Measurements from ENCODE around the gene ALPI.

ALPI gene

DNA sequence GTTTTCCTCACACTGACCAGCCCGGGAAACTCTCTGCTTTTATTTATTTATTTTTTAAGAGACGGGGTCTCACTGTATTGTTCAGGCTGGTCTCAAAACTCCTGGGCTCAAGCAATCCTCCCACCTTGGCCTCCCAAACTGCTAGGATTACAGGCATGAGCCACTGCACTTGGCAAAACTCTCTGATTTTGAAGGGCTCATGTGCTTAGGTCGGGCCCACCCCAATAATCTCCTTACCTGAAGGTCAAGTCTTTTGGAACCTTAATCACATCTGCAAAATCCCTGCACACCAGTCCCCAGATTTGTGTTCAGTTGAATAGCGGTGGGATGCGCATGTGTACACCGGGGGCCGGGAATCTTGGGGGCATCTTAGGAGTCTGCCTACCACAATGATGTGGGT, 39.3 kb downstream of the ALPI start:
- Histone ChIP-seq H3K27ac (ENCODE audit: low read length) (no peak overlapping the region), H3K27me3 (ENCODE audit: control insufficient read depth in 1 of 2, insufficient read depth in 2 of 2, low read length in 2 of 2) (peaks cover 0 to 12% of the 10 kb centered on the region in 2 donors), H3K4me3 (ENCODE audit: low read length in 2 of 2) (no peak overlapping the region), H3K9ac (ENCODE audit: low read length in 2 of 2) (no peak overlapping the region), H3K9me3 (ENCODE audit: control insufficient read depth in 2 of 2, low read length in 2 of 2) (no peaks in the 10 kb centered on the region), H3K4me1 (ENCODE audit: control insufficient read depth, insufficient read depth, low read length) (no peaks in the 10 kb centered on the region), H3K36me3 (ENCODE audit: control insufficient read depth in 2 of 2, insufficient read depth in 2 of 2, low read length in 2 of 2) (no peaks in the 10 kb centered on the region)

DNA sequence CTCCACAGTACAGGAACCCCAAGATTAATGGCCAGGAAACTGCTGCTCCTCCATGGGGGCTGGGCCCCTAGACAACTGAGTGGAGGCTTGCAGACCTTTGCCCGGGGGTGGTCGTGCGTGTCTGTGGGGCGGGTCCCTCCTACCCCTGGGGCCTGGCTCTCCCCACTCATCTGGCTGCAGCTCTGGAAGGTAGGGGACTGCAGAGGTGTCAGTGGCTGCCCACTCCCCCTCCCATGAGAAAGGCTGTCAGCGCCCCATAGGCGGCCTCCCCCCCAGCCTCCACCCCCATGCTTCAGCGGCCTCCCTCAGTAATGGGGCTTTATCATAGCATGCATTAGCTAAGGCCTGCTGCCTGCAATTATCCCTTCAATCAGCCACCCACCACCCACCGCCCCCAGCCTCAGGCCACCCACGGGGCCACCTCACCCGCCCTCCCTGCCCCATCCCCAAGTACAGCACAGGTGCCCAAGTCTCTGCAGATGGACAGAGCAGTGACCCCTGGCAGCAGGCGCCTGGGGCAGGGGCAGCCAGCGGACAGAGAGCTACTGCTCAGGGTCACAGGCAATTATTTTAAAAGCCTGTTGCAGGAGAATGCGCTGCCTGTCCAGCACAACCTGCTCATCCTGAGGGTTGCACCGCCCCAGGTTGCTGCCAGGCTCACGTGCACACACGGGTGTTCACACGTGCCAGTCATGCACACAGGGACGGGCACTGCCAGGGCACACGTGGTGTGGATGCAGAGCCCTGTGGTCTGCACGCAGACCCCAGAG, 40.7 kb downstream of the ALPI start:
- no peak overlapping the region for H3K9ac ChIP-seq (ENCODE audit: low read length in 2 of 2)
- no peak overlapping the region for H3K4me3 ChIP-seq (ENCODE audit: low read length in 2 of 2)
- H3K9me3 ChIP-seq (ENCODE audit: control insufficient read depth in 2 of 2, low read length in 2 of 2), result no peaks in the 10 kb centered on the region
- H3K27me3 ChIP-seq (ENCODE audit: control insufficient read depth in 1 of 2, insufficient read depth in 2 of 2, low read length in 2 of 2), result peaks cover 0 to 6% of the 10 kb centered on the region in 2 donors
- H3K27ac ChIP-seq (ENCODE audit: low read length), result no peak overlapping the region
- H3K4me1 ChIP-seq (ENCODE audit: control insufficient read depth, insufficient read depth, low read length), result no peaks in the 10 kb centered on the region
- no peaks in the 10 kb centered on the region for H3K36me3 ChIP-seq (ENCODE audit: control insufficient read depth in 2 of 2, insufficient read depth in 2 of 2, low read length in 2 of 2)

DNA sequence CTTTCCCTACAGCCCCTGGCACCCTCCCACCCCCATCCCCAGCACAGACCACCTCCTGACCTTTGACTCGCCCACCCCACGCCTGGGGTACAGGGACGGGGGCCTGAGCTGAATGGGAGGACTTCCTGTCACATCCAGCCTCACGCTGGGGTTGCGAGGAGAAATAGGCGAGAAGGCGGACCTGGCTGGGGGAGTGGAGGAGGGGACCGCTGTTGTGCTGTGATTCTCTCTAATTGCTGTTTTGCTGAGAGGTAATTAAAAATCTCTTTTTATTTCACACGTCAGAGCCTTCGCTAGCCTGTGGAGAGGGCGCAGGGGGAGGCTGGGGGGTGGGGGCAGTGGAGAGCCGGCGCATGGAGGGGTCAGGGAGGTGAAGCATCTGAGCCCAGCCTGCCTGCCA, 41.4 kb downstream of the ALPI start:
- Histone ChIP-seq H3K4me3 (ENCODE audit: low read length in 2 of 2) (no peak overlapping the region), H3K36me3 (ENCODE audit: control insufficient read depth in 2 of 2, insufficient read depth in 2 of 2, low read length in 2 of 2) (no peaks in the 10 kb centered on the region), H3K9ac (ENCODE audit: low read length in 2 of 2) (no peak overlapping the region), H3K4me1 (ENCODE audit: control insufficient read depth, insufficient read depth, low read length) (peaks cover under 1% of the 10 kb centered on the region), H3K9me3 (ENCODE audit: control insufficient read depth in 2 of 2, low read length in 2 of 2) (no peaks in the 10 kb centered on the region), H3K27ac (ENCODE audit: low read length) (no peak overlapping the region), H3K27me3 (ENCODE audit: control insufficient read depth in 1 of 2, insufficient read depth in 2 of 2, low read length in 2 of 2) (peaks cover 0 to 6% of the 10 kb centered on the region in 2 donors)

DNA sequence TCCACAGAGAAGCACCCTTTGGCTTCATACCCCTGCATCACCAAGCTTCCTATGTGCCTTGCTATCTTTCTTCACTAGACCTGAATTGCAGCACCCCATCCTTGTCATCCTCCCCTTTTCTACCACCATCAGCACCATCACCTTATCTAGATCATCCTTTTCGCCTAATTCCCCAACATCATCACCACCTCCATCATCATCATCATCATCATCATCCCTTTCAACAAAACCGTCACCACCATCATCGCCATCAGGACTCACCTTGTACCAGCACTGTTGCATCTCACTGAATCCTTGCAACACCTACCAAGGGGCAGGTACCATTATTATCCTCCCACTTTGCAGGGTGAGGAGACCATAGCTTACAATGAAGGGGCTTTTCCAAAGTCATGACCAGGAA, 42.5 kb downstream of the ALPI start:
- no peak overlapping the region for H3K27ac ChIP-seq (ENCODE audit: low read length)
- peaks cover 8% of the 10 kb centered on the region for H3K4me1 ChIP-seq (ENCODE audit: control insufficient read depth, insufficient read depth, low read length)
- no peak overlapping the region for H3K9ac ChIP-seq (ENCODE audit: low read length in 2 of 2)
- peaks cover 0 to 11% of the 10 kb centered on the region in 2 donors for H3K27me3 ChIP-seq (ENCODE audit: control insufficient read depth in 1 of 2, insufficient read depth in 2 of 2, low read length in 2 of 2)
- no peak overlapping the region for H3K4me3 ChIP-seq (ENCODE audit: low read length in 2 of 2)
- no peaks in the 10 kb centered on the region for H3K9me3 ChIP-seq (ENCODE audit: control insufficient read depth in 2 of 2, low read length in 2 of 2)
- no peaks in the 10 kb centered on the region for H3K36me3 ChIP-seq (ENCODE audit: control insufficient read depth in 2 of 2, insufficient read depth in 2 of 2, low read length in 2 of 2)

DNA sequence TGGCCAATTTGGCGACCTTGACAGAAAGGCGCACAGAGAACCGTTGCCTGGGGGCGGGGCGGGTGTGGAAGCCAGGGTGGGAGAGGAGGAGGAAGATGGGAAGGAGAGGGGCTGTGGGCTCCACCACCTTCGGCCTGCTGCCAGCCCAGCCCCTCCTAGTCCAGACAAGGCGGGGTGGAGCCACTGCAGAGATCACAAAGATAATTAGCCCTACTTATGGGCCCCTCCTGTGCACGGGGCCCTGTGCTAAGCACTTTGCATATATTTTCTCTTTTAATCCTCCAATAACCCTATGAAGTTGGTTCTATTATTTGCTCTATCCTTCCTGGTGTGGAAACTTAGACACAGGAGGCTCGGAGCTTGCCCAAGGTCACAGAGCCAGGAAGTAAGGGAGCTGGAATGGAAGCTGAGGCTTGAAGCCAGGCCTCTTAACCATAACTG, 45.4 kb downstream of the ALPI start:
- Histone ChIP-seq H3K4me1 (ENCODE audit: control insufficient read depth, insufficient read depth, low read length) (peaks cover 12% of the 10 kb centered on the region), H3K27ac (ENCODE audit: low read length) (no peak overlapping the region), H3K4me3 (ENCODE audit: low read length in 2 of 2) (no peak overlapping the region), H3K27me3 (ENCODE audit: control insufficient read depth in 1 of 2, insufficient read depth in 2 of 2, low read length in 2 of 2) (peaks cover 0 to 19% of the 10 kb centered on the region in 2 donors), H3K36me3 (ENCODE audit: control insufficient read depth in 2 of 2, insufficient read depth in 2 of 2, low read length in 2 of 2) (no peaks in the 10 kb centered on the region), H3K9me3 (ENCODE audit: control insufficient read depth in 2 of 2, low read length in 2 of 2) (no peaks in the 10 kb centered on the region), H3K9ac (ENCODE audit: low read length in 2 of 2) (no peak overlapping the region)

DNA sequence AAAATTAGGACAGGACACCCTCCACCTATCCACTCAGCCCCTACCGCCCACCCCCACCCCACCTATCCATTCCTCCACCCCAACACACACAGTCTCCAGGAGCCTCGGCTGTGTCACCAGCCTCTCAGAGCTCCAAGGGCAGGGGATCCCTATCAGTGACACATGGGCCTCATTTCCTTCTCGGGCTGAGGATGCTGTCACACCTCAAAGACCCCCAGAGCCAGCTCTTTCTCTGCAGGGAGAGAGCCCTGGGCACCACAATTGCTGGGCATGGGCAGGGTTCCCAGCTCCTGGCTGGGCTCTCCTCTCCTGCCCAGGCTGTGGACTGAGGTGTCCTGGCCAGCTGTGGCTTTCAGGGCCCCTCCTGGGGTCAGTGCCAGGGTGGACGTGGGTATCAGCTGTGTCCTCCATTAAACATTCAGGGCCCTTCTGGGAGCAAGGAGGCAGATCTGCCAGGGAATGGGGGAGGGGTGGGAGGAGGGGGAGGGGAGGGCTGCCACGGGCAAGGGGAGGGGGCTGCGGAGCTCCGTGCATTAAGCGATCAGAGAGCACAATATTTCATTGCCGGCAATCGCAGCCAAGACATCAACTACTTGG, 45.9 kb downstream of the ALPI start:
- Histone ChIP-seq H3K4me3 (ENCODE audit: low read length in 2 of 2) (no peak overlapping the region), H3K4me1 (ENCODE audit: control insufficient read depth, insufficient read depth, low read length) (peaks cover 12% of the 10 kb centered on the region), H3K27ac (ENCODE audit: low read length) (no peak overlapping the region), H3K27me3 (ENCODE audit: control insufficient read depth in 1 of 2, insufficient read depth in 2 of 2, low read length in 2 of 2) (peaks cover 0 to 19% of the 10 kb centered on the region in 2 donors), H3K9ac (ENCODE audit: low read length in 2 of 2) (no peak overlapping the region), H3K9me3 (ENCODE audit: control insufficient read depth in 2 of 2, low read length in 2 of 2) (no peaks in the 10 kb centered on the region), H3K36me3 (ENCODE audit: control insufficient read depth in 2 of 2, insufficient read depth in 2 of 2, low read length in 2 of 2) (no peaks in the 10 kb centered on the region)

DNA sequence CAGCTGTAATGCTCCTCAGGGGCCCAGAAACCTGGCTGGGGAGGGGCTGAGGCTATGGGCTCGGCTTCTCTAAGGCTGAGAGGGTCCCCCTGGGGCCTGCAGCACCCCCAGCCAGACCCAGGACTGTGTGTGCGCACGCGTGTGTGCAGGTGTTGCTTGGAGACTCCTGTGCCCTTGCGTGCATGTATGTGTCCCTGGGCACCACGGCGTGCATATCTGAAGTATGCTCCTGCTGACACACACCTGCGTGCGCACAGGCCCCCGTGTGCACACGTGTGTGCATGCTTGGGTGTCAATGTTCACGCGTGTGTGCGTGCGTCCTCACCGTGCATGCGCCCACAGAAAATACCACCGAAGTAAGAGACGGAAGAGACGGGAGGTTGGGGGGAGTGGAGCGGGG, 46.6 kb downstream of the ALPI start:
- H3K4me3 ChIP-seq (ENCODE audit: low read length in 2 of 2), result peak overlapping the region; percentile 59 to 73
- H3K36me3 ChIP-seq (ENCODE audit: control insufficient read depth in 2 of 2, insufficient read depth in 2 of 2, low read length in 2 of 2), result no peaks in the 10 kb centered on the region
- no peaks in the 10 kb centered on the region for H3K9me3 ChIP-seq (ENCODE audit: control insufficient read depth in 2 of 2, low read length in 2 of 2)
- H3K9ac ChIP-seq (ENCODE audit: low read length in 2 of 2), result peak overlapping the region in 1 of 2 donors; percentile 33
- H3K4me1 ChIP-seq (ENCODE audit: control insufficient read depth, insufficient read depth, low read length), result peaks cover 12% of the 10 kb centered on the region
- H3K27ac ChIP-seq (ENCODE audit: low read length), result no peak overlapping the region
- H3K27me3 ChIP-seq (ENCODE audit: control insufficient read depth in 1 of 2, insufficient read depth in 2 of 2, low read length in 2 of 2), result peaks cover 0 to 19% of the 10 kb centered on the region in 2 donors

DNA sequence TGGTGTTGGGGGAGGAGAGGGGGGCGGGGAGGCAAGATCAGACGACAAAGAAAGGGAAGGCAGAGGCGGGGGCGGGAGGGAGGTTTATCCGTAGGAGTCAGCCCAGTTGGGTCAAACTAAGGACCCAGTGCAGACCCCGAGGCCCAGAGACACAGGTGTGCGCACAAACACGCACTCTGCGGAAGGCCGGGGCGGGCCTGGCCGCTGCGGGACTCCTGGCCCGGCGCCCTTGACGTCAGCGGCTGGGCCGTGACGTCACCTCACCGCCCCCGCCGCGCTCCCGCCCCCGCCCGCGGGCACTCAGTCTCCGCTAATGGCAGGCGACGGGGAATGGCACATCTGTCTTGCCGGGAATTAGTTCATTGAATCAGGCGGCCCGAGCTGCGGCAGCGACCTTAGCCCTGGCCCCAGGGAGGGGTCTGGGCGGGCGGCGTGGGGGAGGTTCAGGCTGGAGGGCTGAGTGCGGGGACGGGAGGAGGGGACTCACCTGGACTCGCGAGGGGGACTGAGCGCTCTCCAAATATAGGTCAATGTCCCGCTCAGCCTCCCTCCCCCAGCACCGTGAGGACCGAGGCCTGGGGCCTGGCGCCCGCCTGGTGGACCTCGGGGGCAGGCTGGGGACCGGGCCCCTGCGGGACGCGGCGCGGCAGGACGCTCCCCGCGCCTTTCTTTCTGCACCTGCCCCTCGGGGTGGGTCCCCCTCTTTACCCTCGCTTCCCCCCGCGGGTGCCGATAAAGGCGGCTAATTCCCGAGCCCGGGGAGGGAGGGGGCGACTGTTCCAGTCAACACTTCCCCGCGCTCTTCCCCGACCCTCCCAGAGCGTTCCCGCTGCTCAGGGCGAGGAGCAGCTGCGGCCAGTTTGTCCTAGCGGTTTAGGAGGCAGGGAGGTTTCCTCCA, 47.2 kb downstream of the ALPI start:
- H3K27me3 ChIP-seq (ENCODE audit: control insufficient read depth in 1 of 2, insufficient read depth in 2 of 2, low read length in 2 of 2), result peaks cover 0 to 14% of the 10 kb centered on the region in 2 donors
- peaks cover 12% of the 10 kb centered on the region for H3K4me1 ChIP-seq (ENCODE audit: control insufficient read depth, insufficient read depth, low read length)
- H3K36me3 ChIP-seq (ENCODE audit: control insufficient read depth in 2 of 2, insufficient read depth in 2 of 2, low read length in 2 of 2), result no peaks in the 10 kb centered on the region
- peak overlapping the region; percentile 50 to 73 for H3K4me3 ChIP-seq (ENCODE audit: low read length in 2 of 2)
- no peaks in the 10 kb centered on the region for H3K9me3 ChIP-seq (ENCODE audit: control insufficient read depth in 2 of 2, low read length in 2 of 2)
- H3K9ac ChIP-seq (ENCODE audit: low read length in 2 of 2), result peak overlapping the region; percentile 46 to 71
- H3K27ac ChIP-seq (ENCODE audit: low read length), result no peak overlapping the region

DNA sequence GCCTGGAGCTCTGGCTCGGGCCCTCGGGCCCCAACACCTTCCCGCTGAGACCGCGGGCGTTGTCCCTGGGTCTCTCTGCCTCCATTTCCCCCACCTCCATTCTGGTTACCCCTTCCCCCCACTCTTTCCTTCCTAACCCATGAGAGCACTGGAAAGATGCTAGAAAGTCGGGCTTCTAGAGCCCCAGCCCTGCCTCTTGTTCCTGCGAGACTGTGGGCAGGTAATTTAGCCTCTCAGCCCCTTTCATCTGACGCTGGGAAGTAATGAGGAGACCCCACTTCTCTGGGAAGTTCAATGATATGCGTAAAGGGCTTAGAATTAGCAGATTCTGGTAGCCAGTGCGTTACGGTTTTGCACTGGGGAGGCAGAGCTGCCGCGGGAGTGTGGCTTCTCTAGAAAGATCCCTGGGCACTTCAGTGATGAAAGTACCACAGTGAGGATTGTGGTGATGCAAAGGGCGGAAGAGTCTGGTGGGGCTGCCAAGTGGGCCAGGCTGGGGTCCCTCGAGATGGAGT, 47.9 kb downstream of the ALPI start:
- H3K9me3 ChIP-seq (ENCODE audit: control insufficient read depth in 2 of 2, low read length in 2 of 2), result no peaks in the 10 kb centered on the region
- peaks cover 0 to 14% of the 10 kb centered on the region in 2 donors for H3K27me3 ChIP-seq (ENCODE audit: control insufficient read depth in 1 of 2, insufficient read depth in 2 of 2, low read length in 2 of 2)
- H3K4me3 ChIP-seq (ENCODE audit: low read length in 2 of 2), result peak overlapping the region; percentile 50 to 73
- H3K27ac ChIP-seq (ENCODE audit: low read length), result no peak overlapping the region
- peak overlapping the region; percentile 46 to 71 for H3K9ac ChIP-seq (ENCODE audit: low read length in 2 of 2)
- H3K36me3 ChIP-seq (ENCODE audit: control insufficient read depth in 2 of 2, insufficient read depth in 2 of 2, low read length in 2 of 2), result no peaks in the 10 kb centered on the region
- H3K4me1 ChIP-seq (ENCODE audit: control insufficient read depth, insufficient read depth, low read length), result peaks cover 12% of the 10 kb centered on the region

DNA sequence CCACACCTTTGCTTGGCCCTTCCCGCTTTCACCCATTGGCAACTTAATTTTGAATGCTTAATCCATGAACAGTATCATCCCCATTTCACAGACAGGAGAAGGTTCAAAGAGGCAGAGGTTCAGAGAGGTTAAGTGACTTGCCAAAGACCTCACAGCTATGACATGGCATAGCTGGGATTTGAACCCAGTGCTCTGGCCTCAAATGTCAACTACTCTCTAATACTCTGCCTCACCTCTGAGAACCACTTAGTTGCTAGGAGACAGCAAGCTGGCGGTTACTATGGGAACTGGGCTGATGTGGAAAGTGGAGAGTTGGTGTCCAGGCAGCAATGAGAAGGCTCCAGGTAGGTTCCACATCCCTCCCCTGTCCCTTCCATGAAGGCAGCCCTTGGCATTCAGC, 48.5 kb downstream of the ALPI start:
- peaks cover 12% of the 10 kb centered on the region for H3K4me1 ChIP-seq (ENCODE audit: control insufficient read depth, insufficient read depth, low read length)
- H3K9ac ChIP-seq (ENCODE audit: low read length in 2 of 2), result no peak overlapping the region
- H3K9me3 ChIP-seq (ENCODE audit: control insufficient read depth in 2 of 2, low read length in 2 of 2), result no peaks in the 10 kb centered on the region
- H3K36me3 ChIP-seq (ENCODE audit: control insufficient read depth in 2 of 2, insufficient read depth in 2 of 2, low read length in 2 of 2), result no peaks in the 10 kb centered on the region
- no peak overlapping the region for H3K4me3 ChIP-seq (ENCODE audit: low read length in 2 of 2)
- peaks cover 0 to 14% of the 10 kb centered on the region in 2 donors for H3K27me3 ChIP-seq (ENCODE audit: control insufficient read depth in 1 of 2, insufficient read depth in 2 of 2, low read length in 2 of 2)
- H3K27ac ChIP-seq (ENCODE audit: low read length), result no peak overlapping the region
